NOMO-1 (cell line): Measurements from ENCODE around the gene REEP3.
A peak's percentile ranks its signal among the peaks of the same experiment; 100 is the strongest.

Experiments used
- DNase-seq, 2 experiments: peaks; one replicate each; lab custom pipeline; 2025; ENCODE audit not compliant: unreplicated experiment in 2 of 2; lab: John Stamatoyannopoulos, UW

REEP3 gene

DNA sequence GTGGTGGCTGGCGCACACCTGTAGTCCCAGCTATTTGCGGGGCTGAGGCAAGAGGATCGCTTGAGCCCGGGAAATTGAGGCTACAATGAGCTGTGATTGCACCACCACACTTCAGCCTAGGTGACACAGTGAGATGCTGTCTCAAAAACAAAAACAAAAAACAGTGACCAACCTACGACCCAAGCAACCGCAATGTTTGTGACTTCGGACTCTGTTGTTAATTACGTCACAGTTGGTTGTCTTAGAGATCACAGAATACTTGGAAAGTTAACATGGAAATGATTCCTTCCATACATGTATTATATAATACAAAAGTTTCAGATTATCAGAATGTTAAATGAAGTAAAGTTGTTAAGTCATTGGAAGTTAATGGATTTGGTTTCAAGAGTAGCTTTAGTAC, 106.2 kb downstream of the REEP3 start:
- peak in 1 of 2 experiments; percentile 31 for DNase-seq

DNA sequence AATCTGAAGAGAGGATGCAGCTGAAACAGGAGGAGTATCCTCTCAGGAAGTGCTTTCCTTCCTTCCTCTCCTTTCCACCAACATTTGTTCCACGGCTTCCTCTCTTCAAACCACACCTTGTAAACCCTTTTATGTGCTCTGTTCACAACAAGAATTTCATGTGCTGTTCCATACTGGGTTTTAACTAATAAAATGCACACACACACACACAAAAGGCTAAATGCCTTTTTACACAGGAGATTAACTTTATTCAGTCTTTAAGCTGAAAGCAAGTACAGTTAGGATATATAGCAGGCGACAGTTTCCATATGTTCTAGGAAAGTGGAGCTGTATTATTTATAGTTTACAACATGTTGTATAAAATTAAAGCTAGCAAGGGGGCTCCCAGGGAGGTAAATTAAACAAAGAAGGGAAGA, 106.7 kb downstream of the REEP3 start:
- no peak for DNase-seq

DNA sequence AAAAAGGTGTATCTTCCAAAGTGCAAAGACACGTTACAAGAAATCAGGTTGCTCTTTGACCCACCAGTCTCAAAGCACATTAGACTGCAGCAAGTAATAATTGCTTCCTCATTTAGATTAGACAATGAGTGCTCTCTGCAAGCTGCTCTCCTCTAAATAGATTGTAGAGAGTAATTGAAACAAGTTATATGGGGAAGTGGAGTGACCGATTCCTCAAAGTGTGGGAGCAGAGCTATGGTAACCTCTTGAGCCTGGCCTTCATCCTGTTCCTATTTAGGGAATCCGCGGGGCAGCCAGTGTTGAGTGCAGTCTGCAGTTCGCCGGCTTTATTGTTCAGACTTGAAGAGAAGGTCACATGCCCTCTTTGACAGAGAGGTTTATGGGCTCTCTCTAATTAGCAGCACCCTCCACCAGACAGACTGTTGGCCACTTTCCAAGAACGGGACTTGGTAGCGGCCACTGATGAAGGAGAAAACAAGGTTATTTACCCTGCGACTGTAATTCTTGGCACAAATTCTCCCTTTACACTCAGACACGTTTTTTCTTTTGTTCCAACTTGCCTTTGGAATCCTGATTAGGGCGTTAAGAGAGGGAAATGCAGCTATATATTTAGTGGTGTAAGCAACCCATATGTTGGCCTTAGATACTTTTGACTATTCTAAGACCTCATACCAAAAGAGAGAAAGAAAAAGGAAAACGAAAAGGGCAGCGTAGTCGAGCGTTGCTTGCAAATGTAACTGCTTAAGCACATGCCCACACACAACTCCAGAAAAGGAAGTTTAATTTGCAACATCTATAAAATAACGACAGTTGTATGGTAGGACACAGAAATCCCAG, 107.5 kb downstream of the REEP3 start:
- DNase-seq: peak; percentile 83 to 98

DNA sequence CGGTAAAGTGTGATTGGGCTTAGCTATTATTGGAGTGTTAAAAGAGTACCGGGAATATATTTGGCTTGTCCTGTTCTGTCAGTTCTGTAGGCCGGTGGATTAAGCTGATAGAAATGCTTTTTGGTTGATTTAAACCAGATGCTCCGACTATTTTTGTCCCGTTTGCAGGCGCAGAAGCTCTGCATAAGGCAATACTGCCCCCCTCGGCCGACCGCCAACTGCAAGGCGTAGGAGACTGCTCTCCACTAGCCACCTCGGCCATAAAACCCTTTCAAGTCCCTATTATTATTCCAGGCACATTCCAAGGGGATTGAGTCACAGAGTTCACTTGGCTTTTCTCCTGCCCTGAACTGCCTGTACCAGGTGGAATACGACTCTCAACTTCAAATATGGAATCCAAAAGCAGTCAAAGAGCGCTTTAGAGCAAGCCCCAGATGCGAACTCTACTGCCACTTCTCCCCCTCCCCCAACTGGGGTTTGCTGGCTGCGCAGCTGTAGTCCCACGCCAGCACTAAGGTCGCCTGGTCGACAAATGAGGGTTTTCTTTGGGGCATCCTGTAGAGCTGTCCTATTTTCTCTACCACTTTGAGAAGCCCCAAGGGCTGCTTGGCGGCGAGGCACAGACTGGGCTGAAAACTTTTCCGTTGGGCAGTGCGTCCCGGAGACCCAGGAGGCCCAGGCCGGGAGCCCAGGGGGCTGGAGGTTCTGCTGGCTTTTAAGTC, 108.3 kb downstream of the REEP3 start:
- peak; percentile 83 to 89 for DNase-seq

DNA sequence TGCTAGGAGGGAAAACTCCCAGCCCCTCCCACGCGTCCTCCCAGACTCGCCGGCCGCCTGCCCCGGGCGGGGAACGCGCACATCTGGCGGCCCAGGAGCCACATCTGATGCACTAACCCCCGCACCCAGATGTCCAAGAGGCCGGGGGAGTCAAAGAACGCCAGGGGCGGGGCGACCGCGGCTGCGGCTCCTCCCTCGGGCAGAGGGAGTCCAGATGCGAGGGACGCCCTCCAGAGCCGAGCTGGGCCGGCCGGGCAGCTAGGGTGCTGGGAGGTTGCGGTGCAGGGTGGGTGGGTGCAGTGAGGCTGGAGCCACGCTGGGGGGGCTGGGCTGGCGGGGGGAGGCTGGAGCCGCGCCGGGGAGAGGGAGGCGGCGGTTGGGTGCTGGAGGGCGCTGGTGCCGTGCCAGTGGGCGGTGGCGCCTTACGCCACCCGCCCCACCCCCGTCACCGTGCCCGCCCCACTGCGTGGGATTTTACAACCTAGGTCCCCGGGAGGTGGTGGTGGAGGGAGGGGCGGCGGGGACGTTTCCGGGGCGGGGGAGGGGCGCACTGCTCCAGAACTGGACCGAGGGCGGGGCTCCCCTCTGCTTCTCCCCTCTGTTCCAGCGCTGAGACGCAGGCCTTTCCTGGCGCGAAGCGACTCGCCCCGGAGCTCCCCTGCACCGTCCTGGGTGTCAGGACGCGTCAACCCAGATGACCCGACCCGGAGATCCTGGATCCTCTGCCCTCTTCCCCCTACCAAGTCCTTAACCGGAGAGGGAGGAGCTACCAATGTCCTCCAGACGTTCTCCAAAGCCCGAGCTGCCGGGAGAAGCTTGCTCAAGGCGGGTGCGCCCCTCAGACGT, 109.1 kb downstream of the REEP3 start:
- peak; percentile 79 to 80 for DNase-seq

DNA sequence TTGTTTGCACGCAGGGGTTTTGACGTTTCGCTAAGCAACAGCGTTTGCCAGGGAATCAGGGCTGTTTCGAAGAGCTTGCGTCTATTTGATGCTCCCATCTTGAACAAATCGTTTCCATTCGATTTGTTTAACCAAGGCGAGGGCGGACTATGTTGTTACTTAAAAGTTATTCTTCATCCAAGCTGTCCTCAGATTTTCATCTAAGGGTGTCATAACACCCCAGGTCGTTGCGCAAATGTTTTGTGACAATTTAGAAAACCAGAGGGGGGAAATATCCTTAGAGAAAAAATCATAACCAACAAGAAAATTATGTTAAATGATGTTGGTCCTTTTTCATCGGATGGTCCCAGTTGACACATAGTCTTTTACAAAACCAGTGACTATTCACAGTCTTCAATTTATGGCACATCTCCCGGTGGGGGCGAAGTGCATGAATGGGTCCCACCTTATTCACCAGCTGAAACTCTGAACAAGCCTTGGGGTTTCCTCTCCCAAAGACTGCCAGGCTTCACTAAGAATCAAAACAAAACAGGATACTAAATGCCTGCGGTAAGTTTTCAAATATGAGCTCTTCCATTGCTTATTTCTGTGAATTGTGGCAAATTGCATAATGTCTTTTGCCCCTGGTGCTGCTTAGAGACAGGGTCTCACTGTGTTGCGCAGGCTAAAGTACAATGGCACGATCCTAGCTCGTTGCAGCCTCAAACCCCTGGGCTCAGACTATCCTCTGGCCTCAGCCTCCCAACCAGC, 109.9 kb downstream of the REEP3 start:
- DNase-seq: no peak

DNA sequence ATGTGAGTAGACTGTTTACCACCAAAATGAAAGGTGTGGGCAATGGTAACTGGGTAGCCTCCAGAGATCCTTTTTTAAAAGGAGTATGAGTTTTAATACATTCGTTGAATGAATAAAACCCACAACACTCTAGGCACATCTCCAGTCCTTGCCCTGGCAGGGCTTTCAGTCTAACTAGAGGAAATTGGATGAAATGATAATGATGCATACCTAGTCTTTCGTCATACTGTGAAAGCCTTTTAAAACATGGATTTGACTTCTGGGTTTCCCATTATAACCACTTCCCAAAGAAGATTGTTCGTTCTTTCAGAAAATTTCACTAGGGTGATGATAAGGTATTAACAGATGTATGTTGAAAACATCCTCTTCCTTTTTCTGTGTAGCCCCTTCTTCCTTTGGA, 110.8 kb downstream of the REEP3 start:
- DNase-seq: no peak

DNA sequence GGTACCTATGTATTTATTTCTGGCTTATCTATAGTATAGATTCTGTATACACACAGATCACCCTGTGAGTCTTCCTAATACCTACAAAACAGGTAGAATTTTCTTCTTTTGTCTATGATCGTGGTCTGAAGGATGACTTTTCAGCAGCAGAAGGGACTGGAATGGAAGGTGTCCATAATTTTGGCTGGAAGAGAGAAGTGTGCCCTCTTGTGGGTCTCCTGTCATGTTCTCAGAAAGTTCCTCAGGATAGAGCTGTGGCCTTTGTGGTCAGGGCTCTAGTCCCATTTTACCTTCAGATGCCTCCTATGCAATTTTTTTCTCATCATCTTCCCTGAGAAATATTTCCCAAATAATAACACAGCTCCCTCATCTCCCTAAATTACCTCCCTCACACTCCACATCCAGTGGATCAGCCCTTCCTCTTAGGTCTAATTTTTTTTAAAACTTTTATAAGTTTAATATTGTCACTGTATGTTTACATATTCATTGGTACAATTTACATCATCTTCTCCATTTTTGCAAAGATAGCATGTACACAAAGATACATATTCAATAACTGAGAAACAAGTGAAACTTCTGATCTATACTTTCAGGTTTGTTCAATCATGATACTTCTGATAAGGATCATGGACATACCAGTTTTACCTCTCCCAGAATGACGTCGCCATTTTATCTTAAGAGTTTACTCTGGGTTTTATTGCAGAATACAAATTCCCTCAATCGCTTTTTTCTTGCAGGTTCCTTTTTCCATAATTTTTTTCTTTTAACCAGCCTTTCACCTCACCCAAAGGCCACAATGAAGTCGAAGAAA, 112.7 kb downstream of the REEP3 start:
- DNase-seq: peak in 1 of 2 experiments; percentile 20

DNA sequence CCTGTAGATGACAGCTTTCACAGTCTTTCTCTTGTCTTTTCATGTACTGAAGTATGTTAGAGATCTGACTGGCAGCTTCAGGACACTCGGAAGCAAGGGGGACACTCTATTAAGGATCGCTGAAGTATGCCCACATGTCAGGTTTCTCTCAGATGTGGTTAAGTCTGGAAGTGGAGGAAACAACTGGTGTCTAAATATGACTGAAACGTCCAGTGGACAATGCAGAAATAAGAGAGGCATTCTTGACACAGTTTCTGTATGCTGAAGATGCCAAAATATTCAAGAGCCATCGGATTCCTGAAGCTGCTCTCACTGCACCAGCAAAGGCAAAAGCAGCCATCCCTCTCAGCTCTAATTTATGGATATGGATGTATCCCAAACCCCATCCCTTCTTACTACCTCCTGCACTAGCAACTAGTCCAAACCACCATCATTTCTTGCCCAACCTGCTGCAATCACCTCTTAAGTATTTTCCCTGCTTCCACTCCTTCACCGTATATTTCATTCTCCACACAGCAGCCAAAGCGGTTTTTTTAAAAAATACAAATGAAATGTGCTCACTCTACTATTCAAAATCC, 113.4 kb downstream of the REEP3 start:
- no peak for DNase-seq

DNA sequence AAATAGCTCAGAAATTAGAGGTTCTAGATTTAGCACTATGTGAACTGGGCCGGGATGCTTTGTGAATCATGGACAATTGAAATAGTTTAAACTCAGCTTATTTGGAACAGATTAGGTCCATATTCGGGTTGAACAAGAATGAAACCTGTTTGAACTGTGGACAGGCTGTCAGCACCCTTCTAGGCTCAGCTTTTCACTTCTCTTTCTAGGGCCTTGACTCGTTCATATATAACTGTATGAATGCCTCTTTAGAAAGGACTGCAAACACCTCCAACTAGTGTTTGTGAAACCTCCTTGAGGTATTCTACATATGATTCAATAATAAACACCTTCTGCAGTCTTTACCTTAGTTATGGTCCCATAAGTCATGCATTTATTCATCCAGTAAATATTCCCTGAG, 115.6 kb downstream of the REEP3 start:
- no peak for DNase-seq

DNA sequence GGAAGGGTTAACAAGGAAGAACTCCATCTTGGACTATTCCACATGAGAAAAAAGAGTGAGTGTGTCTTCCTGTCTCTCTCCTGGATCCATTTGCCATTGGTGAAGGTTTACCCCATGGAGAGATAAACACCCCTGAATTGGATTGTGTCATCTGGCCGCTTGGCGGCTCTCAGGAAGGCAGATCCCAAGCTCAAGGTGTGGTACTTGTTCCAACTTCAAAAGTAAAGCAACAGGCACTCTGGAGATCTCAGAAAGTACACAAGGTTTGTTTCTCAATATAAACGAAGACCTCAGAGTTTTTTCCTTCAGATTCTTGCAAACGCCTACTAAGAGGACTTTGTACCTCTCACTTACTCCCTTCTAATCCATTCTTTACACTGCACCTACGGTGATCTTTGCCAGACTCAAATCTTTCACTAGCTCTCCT, 116.7 kb downstream of the REEP3 start:
- DNase-seq: no peak

DNA sequence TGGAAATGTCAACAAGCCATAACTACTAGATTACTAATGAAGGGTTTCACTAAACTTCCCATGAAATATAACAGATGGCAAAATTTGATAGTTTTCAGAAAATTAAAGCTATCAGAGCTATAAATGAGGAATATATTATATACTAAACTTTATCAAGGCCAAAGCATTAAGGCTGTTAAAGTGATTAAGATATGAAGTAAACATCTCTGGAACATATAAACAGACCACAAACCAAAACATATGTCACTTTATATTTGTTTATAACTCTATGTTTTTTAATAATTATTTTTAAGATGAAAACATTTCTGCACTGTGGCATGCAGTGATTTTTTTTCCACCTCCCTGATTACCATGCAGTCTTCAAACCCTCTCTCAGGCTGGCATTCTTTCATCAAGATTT, 120.2 kb downstream of the REEP3 start:
- DNase-seq: no peak

DNA sequence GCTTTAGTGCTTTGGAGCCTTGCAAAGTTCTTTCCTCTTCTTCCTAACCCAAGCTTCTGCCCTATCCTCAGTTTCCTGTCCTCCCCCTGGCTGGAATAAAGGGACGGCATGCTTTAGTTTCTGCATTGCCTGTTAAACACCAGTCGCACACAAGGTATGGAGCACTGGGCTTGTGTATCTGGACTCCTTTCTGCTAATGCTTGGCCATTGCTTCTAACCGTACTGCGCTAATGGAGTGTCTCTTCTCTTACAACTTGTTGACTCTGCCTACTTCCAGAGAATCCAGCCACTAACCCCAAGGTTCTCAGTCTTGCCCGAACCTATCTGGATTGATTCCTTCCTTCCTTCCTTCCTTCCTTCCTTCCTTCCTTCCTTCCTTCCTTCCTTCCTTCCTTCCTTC, 120.6 kb downstream of the REEP3 start:
- no peak for DNase-seq

DNA sequence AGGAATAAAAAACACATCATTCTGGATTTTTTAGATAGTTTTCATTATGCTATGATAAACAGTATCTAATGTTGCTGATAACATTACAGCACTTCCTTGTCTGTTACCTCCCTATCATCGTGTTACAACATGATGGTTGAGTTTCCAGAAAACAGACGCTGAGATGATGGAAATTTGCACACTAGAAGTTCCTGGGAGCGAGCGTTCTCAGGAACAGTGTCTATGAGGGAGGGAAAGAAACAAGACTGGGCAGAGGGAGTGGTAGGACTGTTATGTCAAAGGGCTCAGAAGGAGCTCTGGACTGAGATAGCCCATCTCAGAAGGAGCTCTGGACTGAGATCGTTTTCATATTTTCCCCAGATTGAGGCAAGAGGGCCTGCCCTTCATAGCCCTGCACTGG, 121.6 kb downstream of the REEP3 start:
- DNase-seq: no peak

DNA sequence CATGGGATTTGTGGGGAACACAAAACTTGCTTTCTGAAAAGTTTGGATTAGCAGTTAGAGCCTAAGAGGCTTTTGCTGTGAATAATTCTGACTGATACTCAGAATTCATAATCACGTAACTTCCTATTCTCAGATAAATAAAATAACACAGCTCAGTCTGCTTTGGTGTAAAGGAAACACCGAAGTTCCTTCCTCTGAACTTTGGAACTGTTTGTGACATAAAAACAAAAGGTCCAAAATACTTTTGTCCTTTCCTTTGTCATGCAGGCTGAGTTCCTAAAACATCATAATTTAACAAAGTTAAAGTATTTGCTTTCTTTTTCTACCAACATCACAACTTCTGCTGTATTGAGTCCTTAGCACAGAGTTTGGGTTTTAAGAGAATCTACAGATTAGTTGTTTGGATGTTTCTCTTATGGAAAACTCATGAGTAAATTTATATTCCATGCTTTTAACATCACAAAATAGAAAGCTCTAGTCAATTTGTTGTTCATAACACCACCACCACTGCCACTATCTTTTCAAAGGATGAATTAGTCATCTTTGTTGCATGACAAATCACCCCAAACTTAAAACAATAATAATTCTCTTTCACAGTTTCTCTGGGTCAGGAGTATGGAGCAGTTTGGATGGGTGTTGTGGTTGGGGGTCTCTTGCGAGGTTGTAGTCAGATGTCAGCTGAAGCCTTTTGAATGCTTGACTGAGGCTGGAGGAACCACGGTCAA, 123.4 kb downstream of the REEP3 start:
- no peak for DNase-seq

DNA sequence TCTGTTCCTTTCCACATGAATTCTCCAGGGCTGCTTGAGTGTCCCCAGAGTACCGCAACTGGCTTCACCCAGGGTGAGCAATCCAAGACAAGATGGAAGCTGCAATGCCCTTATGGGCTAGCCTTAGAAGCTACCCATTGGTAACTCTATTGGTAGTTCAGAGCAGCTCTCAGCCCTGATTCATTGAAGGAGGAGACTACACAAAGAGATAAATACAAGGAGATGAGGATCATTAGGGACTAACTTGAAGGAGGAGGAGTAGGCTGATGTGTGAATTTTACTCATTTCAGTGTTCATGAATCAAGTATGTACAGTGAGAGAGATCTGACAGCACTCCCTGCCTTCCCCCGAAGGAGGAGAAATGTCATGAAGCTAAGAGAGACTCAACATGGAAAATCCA, 124.0 kb downstream of the REEP3 start:
- DNase-seq: no peak

DNA sequence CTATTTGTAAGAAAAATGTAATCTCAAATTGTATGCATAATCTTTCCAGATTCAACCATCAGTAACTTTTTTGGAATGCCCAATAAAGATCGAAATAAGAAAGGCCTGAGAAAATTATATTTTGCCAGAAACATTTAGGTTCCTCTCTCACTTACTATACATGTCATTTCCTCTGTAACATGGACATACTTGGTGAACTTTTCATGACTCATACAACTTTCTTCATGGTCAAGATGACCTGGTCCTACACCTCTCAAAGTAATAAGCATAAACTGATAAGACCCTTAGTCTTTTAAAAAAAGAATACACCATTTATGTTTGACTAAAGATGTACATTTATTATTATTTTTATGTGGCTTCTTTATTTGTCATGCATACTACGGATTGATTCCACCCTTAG, 125.3 kb downstream of the REEP3 start:
- DNase-seq: no peak

DNA sequence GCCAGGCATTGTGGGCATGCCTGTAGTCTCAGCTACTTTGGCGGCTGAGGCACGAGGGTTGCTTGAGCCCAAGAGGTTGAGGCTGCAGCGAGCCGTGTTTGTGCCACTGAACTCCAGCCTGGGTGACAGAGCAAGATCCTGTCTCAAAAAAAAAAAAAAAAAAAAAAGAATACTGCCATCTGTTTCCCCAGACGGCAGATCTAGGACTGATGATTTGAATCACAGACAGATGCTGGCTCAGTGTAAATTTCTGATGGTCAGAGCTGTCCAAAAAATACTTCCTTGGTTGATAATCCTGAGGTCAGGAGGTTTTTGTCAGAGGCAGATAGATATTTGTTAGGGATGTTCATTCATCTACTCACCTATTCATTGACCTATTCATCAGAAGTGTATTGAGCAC, 130.7 kb downstream of the REEP3 start:
- no peak for DNase-seq

DNA sequence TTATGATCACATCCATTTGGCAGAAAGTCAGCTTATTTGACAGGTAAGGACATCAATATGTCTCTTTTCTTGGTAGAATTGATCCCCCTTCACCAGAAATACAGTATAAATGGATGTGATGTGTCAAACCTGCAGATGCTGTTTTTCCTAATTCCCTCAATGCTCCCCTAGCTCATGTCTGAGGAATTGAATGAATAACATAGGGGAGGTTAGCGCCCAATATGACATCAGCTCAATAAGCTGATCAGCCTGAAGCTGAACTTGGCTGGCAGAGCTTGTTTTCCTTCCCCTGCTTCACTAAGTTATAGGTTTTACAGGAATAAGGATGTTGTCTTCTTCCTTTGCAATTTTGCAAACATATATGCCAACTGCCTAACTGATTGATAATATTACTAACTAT, 132.5 kb downstream of the REEP3 start:
- no peak for DNase-seq
